Activated T-helper 1 cell treated with anti-CD3 and anti-CD28 coated beads, Interleukin-2, amount 50 U/mL, for 16 hours (primary cell): ENCODE data around the gene ZNF431.
"Not testable (repeated sequence)": the region's sequence is repeated elsewhere in the genome, so short reads cannot be mapped to it uniquely, and the experiment has no call there.

ENCODE experiments used
- DNase-seq, 2 donors: peaks; one replicate each; pipeline ENCODE4 v3.0.0-alpha.2; 2020; ENCODE audit warnings: low read depth in 1 of 2, low spot score in 1 of 2

ZNF431 gene

GRCh38 chr19:21141787-21142464 lies at the start of gene ZNF431:
ZNF431 (plus strand) TSS chr19:21142040; CDS start chr19:21142184, 144 bp downstream.
- peak; percentile 74 to 77 for DNase-seq

GRCh38 chr19:21092109-21092508 lies 49.7 kb upstream of the ZNF431 start:
- no peak for DNase-seq

- DNase-seq, result no peak
These were observed 47.4 kb upstream of the ZNF431 start for GRCh38 chr19:21094347-21095025.

DNA sequence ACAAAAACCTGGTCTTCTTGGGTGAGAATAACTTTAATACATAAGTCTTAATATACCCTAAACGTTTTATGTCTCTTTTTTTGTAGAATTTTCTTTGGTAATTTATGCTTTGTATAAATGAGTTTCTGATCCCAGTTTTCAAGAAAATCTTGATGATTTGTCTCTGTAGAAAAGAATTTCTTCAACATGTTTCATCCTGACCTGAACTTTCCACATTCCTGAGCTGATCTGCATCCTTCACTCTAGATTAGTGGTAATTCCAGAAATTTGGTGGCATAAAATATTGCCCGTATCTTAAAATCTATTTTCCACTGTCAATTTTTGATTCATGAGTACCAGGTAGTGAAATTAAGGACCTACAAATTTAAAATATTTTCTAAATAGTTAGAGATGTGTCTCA lies 43.5 kb upstream of the ZNF431 start:
- DNase-seq, result no peak

DNA sequence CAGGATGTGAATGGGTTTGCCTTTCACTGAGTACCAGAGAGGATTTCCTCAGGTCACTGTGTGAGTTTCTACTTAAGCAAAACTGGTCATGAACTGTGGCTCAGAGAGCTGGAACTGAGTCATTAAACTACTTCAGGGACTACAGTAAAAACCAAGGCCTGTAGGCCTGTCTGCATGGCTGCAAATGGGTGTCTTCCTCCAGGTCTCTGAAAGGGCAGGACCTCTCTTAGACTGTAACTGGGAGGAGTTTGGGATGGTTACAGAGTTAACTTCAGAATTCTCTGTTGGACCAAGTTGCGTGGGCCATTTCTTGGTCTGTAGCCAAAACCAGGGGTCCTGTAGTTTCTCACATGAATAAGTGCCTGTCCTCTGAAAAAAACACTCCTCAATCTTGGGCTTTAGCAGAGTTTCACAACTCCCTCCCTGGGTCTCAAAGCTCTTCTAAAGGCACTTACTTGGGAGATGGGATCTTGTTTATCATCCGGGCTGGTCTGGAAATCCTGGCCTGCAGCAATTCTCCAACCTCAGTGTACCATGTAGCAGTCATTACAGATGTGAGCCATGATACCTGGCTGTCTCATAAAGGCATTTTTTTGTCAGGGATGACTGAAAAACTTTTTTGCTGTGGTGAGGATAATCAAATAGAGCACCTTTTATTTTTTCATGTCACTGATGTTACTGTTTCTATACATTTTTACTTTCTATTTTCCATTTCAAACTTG lies 40.2 kb upstream of the ZNF431 start:
- DNase-seq, result no peak

GRCh38 chr19:21109116-21109515 lies 32.7 kb upstream of the ZNF431 start:
- DNase-seq, result no peak

DNA sequence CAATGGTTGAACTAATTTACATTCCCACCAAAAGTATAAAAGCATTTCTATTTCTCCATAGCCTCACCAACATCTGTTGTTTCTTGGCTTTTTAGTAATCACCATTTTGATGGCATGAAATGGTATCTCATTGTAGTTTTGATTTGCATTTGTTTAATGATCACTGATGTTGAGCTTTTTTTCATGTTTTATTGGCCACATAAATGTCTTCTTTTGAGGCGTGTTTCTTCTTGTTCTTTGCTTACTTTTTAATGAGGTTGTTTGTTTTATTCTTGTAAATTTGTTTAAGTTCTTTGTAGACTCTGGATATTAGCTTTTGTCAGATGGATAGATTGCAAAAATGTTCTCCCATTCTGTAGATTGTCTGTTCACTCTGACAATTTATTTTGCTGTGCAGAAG lies 31.7 kb upstream of the ZNF431 start:
- no peak for DNase-seq

- DNase-seq, result no peak
These were observed 26.4 kb upstream of the ZNF431 start for GRCh38 chr19:21115430-21115829.

DNA sequence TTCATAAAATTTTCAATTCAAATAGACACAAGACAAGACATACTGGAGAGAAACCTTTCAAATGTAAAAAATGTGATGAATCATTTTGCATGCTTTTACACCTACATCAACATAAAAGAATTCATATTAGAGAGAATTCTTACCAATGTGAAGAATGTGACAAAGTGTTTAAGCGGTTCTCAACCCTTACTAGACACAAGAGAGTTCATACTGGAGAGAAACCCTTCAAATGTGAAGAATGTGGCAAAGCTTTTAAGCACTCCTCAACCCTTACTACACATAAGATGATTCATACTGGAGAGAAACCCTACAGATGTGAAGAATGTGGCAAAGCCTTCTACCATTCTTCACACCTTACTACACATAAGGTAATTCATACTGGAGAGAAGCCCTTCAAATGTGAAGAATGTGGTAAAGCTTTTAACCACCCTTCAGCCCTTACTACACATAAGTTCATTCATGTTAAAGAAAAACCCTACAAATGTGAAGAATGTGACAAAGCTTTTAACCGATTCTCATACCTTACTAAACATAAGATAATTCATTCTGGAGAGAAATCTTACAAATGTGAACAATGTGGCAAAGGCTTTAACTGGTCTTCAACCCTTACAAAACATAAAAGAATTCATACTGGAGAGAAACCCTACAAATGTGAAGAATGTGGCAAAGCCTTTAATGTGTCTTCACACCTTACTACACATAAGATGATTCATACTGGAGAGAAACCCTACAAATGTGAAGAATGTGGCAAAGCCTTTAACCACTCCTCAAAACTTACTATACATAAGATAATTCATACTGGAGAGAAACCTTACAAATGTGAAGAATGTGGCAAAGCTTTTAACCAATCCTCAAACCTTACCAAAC lies 24.6 kb upstream of the ZNF431 start:
- DNase-seq, result no peak

GRCh38 chr19:21126078-21126477 lies 15.8 kb upstream of the ZNF431 start:
- no peak for DNase-seq

- no peak for DNase-seq
These were observed 14.8 kb upstream of the ZNF431 start for GRCh38 chr19:21127001-21127400.

- DNase-seq, result no peak
These were observed 13.9 kb upstream of the ZNF431 start for GRCh38 chr19:21127898-21128297.

GRCh38 chr19:21128901-21129698 lies 12.7 kb upstream of the ZNF431 start:
- no peak for DNase-seq

DNA sequence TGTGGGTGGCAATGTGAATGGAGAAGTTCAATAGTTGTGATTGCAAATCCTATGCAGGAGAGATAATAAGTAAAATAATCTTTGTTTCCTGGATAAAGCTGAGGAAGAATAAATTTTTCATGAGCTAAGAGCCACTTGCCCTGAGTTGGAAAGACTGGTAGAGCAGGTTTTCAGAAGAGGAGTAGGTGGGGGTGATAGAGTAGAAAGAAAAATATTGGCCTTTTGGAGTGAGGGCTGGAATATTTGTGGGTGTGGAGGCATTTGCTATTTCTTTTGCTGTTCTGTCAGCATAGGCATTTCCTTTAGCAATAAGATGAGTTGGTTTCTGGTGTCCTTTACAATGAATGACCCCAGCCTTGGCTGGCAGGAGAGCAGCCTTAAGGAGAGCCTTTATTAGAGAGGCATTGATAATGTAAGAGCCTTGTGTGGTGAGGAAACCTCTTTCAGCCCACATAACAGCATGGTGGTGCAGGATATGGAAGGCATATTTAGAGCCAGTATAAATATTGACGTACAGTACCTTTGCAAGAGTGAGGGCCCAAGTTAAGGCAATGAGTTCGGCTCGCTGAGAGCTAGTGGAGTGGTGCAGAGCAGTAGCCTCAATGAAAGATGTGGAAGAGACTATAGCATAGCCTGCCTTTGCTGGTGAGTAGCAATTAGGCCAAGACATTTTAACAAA lies 11.6 kb upstream of the ZNF431 start:
- no peak for DNase-seq

DNA sequence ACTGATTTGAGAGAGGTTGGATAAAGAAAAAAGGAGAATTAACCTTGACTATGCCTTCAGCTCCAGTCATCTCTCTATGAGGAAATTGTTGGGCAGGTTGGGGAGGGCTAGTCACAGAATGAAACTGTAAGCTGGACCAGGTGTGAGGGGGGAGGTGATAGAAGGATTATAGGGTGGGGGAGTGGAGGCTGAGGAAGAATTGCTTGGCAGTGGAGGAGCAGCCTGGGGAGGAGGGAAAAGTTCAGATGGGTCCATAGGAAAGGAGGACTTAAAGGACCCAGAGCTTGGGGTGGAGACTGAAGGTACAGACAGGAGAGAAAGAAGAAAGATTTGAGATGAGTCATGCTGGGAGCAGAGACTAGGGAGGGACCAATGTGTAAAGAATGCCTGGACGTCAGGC lies 8.2 kb upstream of the ZNF431 start:
- DNase-seq, result no peak

DNA sequence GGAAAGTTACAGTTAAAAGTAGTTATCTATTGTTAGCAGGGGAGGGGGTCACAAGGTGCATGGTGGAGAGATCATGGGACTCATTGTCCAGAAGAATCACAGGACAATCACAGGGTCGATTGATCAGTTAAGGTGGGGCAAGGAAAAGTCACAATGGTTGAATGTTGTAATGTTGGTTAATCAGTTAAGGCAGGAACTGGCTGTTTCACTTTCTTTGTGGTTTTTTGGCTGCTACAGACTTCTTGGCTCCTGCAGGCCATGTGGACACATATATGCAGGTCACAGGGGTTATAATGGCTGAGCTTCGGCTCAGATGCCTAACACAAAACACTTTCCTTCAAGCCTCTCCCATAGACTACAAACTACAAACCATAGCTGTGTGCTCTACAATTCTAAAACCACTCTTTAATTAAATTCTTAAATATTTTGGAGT lies 6.9 kb upstream of the ZNF431 start:
- DNase-seq, result no peak

DNA sequence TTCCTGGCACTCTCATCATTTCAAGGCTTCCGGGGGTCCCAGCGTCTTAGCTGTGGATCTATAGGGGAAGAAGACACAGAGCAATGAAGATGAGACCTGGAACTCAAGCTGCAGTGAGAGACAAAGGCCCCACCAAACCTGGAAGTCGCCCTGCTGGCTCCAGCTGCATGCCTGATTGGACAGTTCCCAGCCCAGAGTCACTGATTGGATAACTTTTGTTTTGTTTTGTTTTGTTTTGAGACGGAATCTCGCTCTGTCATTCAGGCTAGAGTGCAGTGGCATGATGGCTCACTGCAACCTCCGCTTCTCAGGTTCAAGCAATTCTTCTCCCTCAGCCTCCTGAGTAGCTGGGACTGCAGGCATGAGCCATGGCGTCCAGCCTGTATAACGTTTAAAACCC lies 6.4 kb upstream of the ZNF431 start:
- DNase-seq, result no peak

DNA sequence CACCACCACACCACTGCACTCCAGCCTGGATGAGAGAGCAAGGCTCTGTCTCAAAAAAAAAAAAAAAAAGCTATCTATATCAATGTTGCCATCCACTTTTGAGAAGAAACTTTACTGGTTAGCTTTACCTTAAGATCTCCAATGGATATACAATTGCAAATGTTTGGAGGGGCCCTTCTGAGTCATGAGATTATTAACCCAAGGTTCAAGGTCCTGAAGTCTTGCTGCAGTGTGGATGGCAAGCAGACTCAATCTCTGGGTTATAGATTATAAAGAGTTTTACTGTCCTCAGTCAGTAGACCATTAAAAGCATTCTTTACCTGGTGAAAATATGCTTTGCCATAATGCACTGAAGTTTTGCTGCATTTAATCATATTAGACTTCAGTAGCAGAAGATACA lies 3.7 kb upstream of the ZNF431 start:
- DNase-seq, result no peak

GRCh38 chr19:21141006-21141405 lies 834 bp upstream of the ZNF431 start:
- DNase-seq, result not testable (repeated sequence)

DNA sequence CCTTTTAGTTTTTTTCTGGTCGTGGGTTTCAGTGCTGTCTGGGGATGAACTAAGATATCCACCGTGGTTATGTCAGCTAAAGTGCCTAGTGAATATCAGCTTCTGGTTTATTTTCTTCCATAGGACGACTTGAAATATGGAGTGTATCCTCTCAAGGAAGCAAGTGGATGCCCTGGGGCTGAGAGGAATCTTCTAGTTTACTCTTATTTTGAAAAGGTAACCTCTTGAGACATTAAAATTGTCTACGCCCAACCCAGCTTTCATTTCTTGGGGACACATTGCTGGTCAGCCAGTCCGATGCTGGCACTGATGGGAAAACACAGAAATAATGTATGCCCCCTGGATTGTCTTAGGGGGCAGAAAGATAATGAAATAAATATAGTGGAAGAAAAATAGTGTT lies 1.6 kb downstream of the ZNF431 start:
- DNase-seq, result no peak
